ENCODE measurements around the gene AVEN.
"Not testable (repeated sequence)": the region's sequence is repeated elsewhere in the genome, so short reads cannot be mapped to it uniquely, and the experiment has no call there.

The AVEN gene

GRCh38 chr15:34038023-34038870, 757 bp downstream of the AVEN start:
- DNase-seq, result peak; percentile 79

- DNase-seq, result no peak
These were observed 6.8 kb downstream of the AVEN start for GRCh38 chr15:34031987-34032760.

- no peak for DNase-seq
These were observed 11.4 kb downstream of the AVEN start for GRCh38 chr15:34027606-34028005.

- no peak for DNase-seq
These were observed 13.8 kb downstream of the AVEN start for GRCh38 chr15:34025252-34025651.

- no peak for DNase-seq
These were observed 15.1 kb downstream of the AVEN start for GRCh38 chr15:34023907-34024306.

- DNase-seq, result no peak
These were observed 19.5 kb downstream of the AVEN start for GRCh38 chr15:34019369-34019990.

GRCh38 chr15:34018738-34019137, 20.3 kb downstream of the AVEN start:
- DNase-seq, result not testable (repeated sequence)

GRCh38 chr15:34018021-34018645, 20.9 kb downstream of the AVEN start:
- no peak for DNase-seq

GRCh38 chr15:34014556-34014955, 24.4 kb downstream of the AVEN start:
- DNase-seq, result no peak

GRCh38 chr15:34013746-34014145, 25.3 kb downstream of the AVEN start:
- DNase-seq, result no peak

GRCh38 chr15:34012461-34013028, 26.5 kb downstream of the AVEN start:
- DNase-seq, result no peak

GRCh38 chr15:34011481-34011880, 27.5 kb downstream of the AVEN start:
- DNase-seq, result no peak

GRCh38 chr15:34010921-34011320, 28.1 kb downstream of the AVEN start:
- DNase-seq, result no peak

GRCh38 chr15:34009656-34010055, 29.3 kb downstream of the AVEN start:
- DNase-seq, result no peak

- DNase-seq, result no peak
These were observed 32.6 kb downstream of the AVEN start for GRCh38 chr15:34006381-34006780.

- DNase-seq, result no peak
These were observed 37.5 kb downstream of the AVEN start for GRCh38 chr15:34001536-34001935.

- DNase-seq, result not testable (repeated sequence)
These were observed 43.3 kb downstream of the AVEN start for GRCh38 chr15:33995666-33996065.

GRCh38 chr15:33994005-33994615, 44.9 kb downstream of the AVEN start:
- DNase-seq, result peak; percentile 52

- no peak for DNase-seq
These were observed 50.6 kb downstream of the AVEN start for GRCh38 chr15:33988384-33988783.

GRCh38 chr15:33987444-33987843, 51.6 kb downstream of the AVEN start:
- DNase-seq, result no peak

GRCh38 chr15:33985751-33986150, 53.3 kb downstream of the AVEN start:
- DNase-seq, result no peak

- no peak for DNase-seq
These were observed 53.7 kb downstream of the AVEN start for GRCh38 chr15:33985287-33985686.
